NCI-H446 treated with DMSO at 0.1 percent for 48 hours (cell line): ENCODE data around the gene ABI3BP.

Experiments
- DNase-seq: peaks from one replicate; lab custom pipeline; 2025; lab: John Stamatoyannopoulos, UW

Gene ABI3BP

GRCh38 chr3:100834332-100834731, 158.9 kb downstream of the ABI3BP start:
- DNase-seq = no peak

DNA sequence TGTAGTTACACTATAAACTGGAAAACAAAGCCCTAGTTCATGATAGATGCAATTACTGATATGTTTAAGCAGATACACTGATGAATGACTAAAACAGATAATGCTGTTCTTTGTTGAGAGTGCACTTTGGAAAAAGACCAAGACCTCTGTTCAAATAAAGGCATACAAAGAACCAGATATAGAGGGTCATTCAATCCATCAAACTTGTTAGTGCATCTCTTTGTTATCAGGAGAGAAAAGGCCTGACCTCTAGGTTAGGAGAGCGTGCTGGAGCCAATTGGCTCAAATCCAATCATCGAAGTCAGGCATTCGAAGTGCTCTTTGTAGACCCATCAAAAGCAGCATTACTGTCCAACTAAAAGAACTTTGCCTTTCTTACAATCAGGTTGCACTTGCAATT, 159.7 kb downstream of the ABI3BP start:
- no peak for DNase-seq

- DNase-seq = no peak
These were observed 161.6 kb downstream of the ABI3BP start for GRCh38 chr3:100831629-100832028.

DNA sequence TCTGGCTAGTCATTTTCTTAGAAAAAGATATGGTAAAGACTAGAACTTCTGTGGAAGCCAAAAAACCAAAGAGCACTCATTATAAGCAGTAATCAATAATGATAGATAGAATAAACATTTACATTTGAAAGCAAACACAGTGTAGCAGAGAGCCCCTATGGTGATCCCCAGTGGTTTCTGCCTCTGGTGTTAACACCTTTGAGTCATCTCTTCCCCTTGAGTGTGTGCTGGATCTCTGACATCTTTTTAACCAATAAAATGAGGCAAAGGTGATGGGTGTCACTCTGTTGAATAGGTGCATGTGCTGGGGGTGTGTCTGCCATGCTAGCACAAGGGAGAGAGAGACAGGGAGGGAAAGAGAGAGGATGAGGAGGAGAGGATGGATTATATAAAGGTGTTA, 162.3 kb downstream of the ABI3BP start:
- no peak for DNase-seq

DNA sequence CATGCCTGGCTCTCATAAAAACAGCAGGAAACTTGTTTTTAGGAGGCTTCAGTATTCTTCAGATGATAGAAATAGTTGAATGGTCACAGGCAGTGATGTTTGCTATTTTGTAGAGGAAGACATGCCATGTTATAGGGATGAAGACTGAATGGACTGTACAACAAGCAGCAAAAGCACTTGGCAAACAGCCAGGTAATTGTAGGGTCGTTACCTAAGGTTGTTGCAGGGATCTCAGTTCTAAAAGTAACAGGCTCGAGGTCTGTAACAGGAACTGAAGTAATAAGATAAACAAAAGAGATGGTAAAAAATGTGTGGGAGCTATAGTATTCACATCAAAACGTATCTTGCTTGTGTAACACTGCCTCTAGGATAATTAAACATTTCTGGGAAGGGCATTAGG, 167.6 kb downstream of the ABI3BP start:
- no peak for DNase-seq

DNA sequence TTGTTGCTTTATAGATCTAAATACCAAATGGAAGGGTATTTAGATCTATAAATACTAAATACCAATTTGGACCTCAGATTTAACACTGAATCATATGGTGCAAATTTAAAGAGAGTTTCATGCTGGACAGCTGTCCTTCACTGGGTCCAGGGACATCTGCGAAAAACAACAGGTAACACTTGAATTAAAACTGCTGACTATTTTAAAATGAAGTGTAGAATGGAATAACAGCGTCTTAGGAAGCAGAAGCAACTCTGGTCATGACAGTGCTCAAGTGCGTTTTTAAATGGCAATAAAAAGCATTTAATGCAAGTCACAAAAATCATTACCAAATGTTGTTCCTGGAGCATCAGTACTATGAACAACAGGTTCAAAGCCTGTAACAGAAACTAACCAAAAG, 177.6 kb downstream of the ABI3BP start:
- no peak for DNase-seq

DNA sequence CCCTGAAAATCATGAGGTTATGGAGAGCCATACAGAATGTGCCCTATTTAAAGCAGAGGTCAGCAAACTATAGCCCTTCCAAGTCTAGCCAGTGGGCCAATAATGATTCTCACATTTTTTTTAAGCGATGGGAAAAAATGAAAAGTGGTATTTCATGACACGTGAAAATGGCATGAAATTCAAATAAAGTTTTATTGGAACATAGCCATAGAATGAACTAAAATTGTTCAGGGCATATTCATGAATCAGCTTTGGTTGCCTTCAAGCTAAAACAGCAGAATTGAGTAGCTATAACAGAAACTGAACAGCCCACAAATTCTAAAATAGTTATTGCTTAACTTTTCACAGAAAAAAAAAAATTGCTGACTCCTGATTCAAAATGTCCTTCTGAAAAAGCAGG, 179.4 kb downstream of the ABI3BP start:
- no peak for DNase-seq

GRCh38 chr3:100811779-100812507, 181.3 kb downstream of the ABI3BP start:
- no peak for DNase-seq

- no peak for DNase-seq
These were observed 182.6 kb downstream of the ABI3BP start for GRCh38 chr3:100810671-100811070.

GRCh38 chr3:100804631-100805030, 188.6 kb downstream of the ABI3BP start:
- DNase-seq = no peak

- no peak for DNase-seq
These were observed 189.5 kb downstream of the ABI3BP start for GRCh38 chr3:100803711-100804110.

- no peak for DNase-seq
These were observed 191.1 kb downstream of the ABI3BP start for GRCh38 chr3:100802126-100802525.

DNA sequence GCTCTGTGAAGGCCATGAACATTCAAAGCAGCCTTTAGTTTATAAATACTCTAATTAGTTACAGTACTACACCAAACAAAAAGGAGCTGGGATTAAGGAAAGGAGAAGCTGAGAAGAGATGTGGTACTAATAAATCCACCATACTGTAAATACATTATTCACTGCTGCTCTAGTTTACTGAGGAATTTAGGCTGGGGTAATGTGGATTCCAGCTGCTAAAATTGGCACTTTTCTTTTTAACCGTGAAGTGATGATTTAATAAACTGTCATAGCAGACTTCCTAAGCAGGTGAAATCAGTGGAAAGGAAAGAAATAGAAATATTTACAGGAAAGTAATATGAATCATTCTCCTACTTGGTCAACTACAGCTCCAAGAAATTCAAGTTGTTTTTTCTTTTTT, 195.2 kb downstream of the ABI3BP start:
- DNase-seq = no peak

DNA sequence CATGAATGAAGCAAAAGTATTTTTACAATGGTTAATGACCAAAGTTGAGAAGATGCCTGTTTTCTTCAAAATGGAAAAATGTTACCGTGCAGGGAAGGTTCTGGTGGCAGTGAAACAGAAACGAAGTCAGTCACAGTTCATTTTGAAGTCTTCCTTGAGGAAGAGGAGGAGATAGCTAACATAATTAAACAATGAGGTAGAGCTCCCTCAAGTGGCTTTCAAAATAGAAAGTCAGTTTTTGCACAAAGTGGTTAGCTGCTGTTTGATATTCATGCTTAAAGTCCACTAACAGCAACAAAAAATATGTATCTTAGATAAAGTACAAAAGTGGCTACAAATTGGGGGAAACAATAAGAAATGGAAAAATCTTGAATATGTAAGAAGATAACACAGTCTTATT, 196.7 kb downstream of the ABI3BP start:
- DNase-seq = no peak

- no peak for DNase-seq
These were observed 203.6 kb downstream of the ABI3BP start for GRCh38 chr3:100789579-100789978.

DNA sequence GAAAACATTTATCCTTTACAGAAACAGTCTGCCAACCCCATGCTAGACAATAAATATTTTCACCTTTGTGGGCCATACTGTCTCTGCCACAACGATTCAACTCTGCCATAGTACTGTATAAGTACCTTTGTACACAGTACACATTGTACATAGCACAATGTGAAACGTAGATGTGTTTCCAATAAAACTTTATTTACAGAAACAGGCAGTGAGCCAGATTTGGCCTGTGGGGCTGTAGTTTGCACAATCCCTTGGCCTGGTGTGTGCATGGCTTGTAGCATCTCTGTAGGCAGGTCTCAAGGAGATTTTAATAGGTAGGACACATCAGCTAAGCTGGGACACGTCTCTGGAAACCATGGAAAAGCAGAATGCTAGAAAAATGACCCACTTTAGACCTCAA, 209.6 kb downstream of the ABI3BP start:
- no peak for DNase-seq

DNA sequence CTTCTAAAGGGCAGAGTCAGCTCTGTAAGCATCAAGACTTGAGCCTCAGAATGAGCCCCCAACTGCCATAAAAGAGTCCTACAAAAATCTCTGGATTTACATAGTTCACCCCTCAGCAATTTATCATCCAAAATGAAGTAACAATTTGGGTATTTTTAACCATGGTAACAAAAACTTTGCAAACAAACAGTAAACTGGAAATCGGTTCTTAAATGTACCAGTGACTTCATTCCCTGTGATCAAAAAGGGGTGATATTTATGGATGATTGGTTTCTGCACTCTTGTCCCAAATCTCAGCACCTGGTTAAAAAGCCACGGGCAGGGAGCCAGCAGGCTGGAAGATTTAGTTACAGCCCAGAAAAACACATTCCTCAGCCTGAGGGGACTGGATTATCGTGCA, 210.3 kb downstream of the ABI3BP start:
- no peak for DNase-seq

DNA sequence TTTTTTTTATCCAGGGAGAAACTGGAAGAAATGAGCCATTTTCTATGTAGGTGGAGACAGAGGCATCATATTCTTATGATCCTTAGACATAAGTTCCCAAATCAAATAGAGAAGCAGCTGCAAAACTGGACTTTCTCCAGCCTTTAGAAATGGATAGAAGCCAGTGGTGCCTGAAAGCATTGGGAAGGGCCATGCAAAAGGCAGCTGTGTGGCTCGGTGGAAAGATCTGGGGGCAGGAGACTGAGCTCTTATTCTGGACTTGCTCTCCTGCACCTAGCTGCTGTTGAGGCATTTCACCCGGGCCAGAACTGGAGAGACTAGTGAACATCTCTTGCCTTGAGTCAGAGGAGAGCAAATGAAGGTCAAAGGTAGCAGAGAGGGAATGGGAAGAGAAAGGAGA, 210.9 kb downstream of the ABI3BP start:
- no peak for DNase-seq

DNA sequence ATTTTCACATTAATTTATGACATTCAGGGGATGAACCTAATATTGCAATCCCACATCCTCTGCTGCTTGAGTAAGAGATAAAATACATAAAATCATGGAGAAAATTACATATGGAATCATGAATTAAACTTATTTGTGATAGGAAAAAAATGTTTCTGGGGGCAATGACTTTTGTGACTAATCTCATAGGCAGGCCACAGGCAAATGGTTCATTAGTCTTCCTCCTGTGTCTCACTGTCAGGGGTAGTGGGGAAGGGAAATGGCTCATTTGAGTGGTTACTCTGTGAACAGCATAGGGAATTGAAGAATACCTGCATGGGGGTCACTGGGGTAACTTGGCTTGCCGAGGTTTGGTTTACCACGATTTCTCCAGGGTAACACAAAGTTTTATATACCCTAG, 211.9 kb downstream of the ABI3BP start:
- DNase-seq = no peak

DNA sequence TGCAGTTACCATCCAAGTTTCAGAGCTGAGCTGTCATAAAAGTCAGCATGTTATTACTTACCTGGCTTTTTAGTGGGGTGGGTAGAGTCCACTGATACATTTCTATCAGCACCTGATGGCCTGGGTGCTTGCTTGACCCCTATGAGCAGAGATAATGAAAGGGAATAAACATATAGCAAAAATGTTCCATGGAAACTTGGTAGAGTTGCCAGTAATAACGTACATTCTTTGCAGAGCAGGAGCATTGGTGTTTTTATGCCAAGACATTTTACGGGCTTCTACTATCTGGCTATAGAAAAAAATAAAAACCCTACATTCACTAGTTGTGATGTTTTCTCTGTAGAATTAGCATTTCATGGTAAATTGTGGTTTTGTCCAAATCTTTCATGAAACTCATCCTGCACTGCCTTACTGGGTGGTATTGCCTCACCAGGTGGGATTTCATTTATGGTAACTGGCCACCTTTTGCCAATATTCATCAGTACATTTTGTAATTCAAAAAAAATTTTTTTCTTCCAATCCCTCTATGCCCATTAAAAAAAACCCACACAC, 213.1 kb downstream of the ABI3BP start:
- DNase-seq = no peak

GRCh38 chr3:100779480-100779879, 213.7 kb downstream of the ABI3BP start:
- DNase-seq = no peak

- DNase-seq = no peak
These were observed 215.9 kb downstream of the ABI3BP start for GRCh38 chr3:100777271-100777670.

GRCh38 chr3:100776746-100777145, 216.5 kb downstream of the ABI3BP start:
- DNase-seq = no peak

DNA sequence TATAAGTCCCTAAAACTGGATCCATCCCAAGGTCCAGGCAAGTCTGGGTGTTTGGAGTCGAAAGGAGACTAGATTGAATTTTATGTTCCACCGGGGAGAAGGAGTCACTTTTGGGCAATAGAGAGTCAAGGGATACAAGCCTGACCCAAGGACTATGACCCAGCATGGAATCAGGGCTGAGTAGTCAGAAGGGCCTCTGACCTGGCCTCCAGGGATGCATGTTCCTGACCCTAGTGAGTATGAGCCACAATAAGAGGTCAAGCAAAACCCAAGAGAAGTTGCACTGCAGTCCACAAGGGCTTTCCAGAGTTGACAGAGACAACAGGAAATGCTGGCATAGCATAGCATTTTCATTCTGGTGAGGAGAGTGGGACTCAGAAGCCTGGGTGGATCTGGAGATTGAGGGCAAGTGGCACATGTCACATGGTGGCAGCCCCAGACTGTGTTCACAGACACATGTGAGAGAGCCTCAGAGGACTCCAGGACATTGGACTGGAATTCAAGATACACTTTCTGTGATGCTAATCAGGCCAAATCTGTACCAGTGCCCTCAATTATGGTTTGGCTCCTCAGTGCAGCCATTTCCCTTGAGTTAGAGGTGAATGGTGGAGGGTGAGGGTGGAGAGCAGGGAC, 217.0 kb downstream of the ABI3BP start:
- no peak for DNase-seq
